ENCODE measurements around the gene EFCAB6.

The EFCAB6 gene

DNA sequence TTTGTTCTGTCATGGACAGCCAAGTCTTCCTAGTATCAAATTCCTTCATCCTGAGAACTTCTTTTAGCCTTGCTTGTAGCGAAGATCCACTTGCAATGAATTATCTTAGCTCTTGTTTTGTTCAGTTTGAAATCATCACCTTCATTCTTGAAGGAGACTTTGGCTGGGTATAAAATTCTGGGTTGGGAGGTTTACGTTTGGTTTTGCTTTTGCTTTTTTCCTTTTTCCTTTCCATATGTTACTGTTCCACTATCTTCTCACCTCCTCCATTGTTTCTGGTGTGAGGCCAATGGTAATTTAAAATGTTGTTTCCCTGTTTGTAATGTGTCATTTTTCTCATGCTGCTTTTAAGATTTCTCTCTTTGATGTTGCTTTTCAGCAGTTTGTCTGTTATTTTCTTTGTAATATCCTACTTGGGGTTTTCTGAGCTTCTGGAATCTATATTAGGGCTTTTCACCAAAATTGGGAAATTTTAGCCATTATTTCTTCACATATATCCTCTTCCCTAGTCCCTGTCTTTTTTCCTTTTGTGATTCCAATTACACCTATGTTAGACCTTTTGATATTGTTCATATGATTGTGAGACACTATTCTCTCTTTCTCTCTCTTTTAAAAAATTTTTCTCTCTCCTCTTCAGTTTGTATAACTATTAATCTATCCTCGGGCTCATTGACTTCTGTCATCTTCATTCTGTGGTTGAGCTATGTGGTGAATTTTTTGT is 172.7 kb downstream of the EFCAB6 start:
- no peak for TF ChIP-seq POLR2A (IDR thresholded peaks at IDR 0.05; ENCODE audit: low read depth, low read length)
- TF ChIP-seq PAX5 (IDR thresholded peaks at IDR 0.05; ENCODE audit: insufficient read depth, low read length, severe bottlenecking) = no peak
- TF ChIP-seq POU2F2 (IDR thresholded peaks at IDR 0.05; ENCODE audit: low read depth, low read length) = no peak
- TF ChIP-seq TAF1 (IDR thresholded peaks at IDR 0.05; ENCODE audit: low read depth, low read length) = no peak
- TF ChIP-seq SPI1 (IDR thresholded peaks at IDR 0.05; ENCODE audit: low read depth, low read length) = no peak
- TF ChIP-seq POLR2AphosphoS5 (IDR thresholded peaks at IDR 0.05; ENCODE audit: low read depth, low read length) = no peak
- no peak for FAIRE-seq

DNA sequence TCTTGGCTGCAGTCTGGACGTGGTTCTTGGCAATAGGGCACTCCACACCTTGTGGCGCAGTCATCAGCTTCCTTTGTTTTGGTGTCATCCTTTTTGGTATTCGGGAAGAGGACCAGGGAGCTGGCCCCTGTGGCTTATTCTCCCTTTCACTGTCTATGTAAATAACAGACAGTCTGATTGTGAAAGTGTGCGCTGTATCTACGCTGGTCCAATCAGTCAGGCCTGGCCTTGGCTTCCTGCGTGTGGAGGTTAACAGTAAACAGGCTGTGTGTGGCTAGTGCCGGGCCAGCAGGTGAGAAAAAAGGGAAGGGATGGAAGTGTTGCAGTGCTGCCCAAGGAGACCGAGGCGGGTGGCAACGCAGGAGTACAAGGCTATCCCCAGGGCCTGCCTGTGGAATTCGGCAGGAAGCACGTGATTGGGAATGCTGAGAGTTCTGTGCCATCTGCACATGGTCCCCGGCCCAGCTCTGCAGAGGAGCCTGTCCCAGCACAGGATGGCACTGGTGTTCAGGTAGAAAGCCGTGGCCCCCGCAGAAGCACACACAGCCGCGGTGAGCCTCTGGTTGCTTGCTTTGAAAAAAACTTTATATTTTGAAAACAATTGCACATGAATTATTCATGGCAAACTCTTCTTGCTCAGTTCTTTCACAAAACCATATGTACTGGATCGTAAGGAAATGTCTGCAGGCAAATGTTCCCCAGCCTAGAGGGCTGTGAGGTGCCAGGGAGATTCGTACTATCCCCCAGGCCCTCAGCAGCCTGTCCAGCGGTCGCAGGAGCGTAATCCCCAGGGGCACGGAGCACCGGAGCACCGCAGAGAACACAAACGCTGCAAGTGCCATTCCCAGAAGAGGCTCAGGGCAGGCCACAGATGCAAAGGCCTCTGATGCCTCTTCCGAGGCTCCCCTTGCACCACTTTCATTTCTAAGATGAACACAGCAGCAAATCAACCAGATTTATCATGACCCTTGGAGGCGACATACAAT is 174.5 kb downstream of the EFCAB6 start:
- TF ChIP-seq POLR2A (IDR thresholded peaks at IDR 0.05; ENCODE audit: low read depth, low read length) (no peak), SPI1 (IDR thresholded peaks at IDR 0.05; ENCODE audit: low read depth, low read length) (no peak), POLR2AphosphoS5 (IDR thresholded peaks at IDR 0.05; ENCODE audit: low read depth, low read length) (no peak), POU2F2 (IDR thresholded peaks at IDR 0.05; ENCODE audit: low read depth, low read length) (no peak), TAF1 (IDR thresholded peaks at IDR 0.05; ENCODE audit: low read depth, low read length) (no peak), PAX5 (IDR thresholded peaks at IDR 0.05; ENCODE audit: insufficient read depth, low read length, severe bottlenecking) (no peak)
- FAIRE-seq = no peak
- no peak for DNase-seq (ENCODE audit: insufficient read length, low spot score)

More for the DNA sequence above, 172.7 kb downstream of the EFCAB6 start:
- no peak for DNase-seq (ENCODE audit: insufficient read length, low spot score)

DNA sequence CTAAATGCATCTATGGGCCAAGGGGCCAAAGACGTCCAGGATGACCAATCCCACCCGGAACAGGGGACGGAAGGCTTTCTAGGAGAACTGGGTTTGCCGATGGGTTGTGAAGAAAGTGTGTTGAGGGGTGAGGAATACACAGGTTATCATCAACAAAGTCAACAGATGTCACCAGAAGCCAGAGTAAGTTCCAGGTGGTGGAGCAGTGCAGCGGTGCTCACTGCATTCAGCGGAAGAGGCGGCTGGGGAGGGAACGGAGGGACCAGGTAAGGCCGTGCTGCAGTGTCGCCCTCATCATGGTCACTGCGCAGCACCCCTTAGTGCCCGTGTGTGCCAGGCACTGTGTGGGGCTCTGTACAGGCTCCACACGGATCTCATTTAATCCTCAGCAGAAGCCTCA is 176.0 kb downstream of the EFCAB6 start:
- DNase-seq (ENCODE audit: insufficient read length, low spot score) (no peak), FAIRE-seq (no peak)
- TF ChIP-seq PAX5 (IDR thresholded peaks at IDR 0.05; ENCODE audit: insufficient read depth, low read length, severe bottlenecking) = no peak
- no peak for TF ChIP-seq POU2F2 (IDR thresholded peaks at IDR 0.05; ENCODE audit: low read depth, low read length)
- no peak for TF ChIP-seq POLR2AphosphoS5 (IDR thresholded peaks at IDR 0.05; ENCODE audit: low read depth, low read length)
- no peak for TF ChIP-seq SPI1 (IDR thresholded peaks at IDR 0.05; ENCODE audit: low read depth, low read length)
- no peak for TF ChIP-seq POLR2A (IDR thresholded peaks at IDR 0.05; ENCODE audit: low read depth, low read length)
- no peak for TF ChIP-seq TAF1 (IDR thresholded peaks at IDR 0.05; ENCODE audit: low read depth, low read length)

DNA sequence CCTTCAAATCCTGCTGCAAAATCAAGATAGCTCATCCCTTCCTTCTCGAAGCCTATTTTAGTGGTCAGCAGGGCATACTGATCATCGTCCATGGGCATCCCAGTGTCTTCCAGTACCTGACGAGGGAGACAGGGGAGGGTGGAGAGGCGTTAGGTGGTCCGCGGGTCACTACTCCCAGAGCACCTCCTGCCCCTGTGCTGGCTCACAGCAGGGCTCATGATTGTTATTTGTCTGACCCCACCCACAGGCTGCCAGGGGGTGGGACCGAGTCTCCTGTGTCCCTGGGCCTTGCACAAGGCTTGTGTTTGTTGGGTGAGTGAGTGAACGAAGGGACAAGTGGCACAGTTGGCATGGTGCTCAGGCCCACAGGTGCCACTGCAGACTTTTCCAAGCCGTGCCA is 177.0 kb downstream of the EFCAB6 start:
- no peak for DNase-seq (ENCODE audit: insufficient read length, low spot score)
- TF ChIP-seq POLR2A (IDR thresholded peaks at IDR 0.05; ENCODE audit: low read depth, low read length) (no peak), TAF1 (IDR thresholded peaks at IDR 0.05; ENCODE audit: low read depth, low read length) (no peak), POU2F2 (IDR thresholded peaks at IDR 0.05; ENCODE audit: low read depth, low read length) (no peak), PAX5 (IDR thresholded peaks at IDR 0.05; ENCODE audit: insufficient read depth, low read length, severe bottlenecking) (no peak), POLR2AphosphoS5 (IDR thresholded peaks at IDR 0.05; ENCODE audit: low read depth, low read length) (no peak), SPI1 (IDR thresholded peaks at IDR 0.05; ENCODE audit: low read depth, low read length) (no peak)
- no peak for FAIRE-seq

DNA sequence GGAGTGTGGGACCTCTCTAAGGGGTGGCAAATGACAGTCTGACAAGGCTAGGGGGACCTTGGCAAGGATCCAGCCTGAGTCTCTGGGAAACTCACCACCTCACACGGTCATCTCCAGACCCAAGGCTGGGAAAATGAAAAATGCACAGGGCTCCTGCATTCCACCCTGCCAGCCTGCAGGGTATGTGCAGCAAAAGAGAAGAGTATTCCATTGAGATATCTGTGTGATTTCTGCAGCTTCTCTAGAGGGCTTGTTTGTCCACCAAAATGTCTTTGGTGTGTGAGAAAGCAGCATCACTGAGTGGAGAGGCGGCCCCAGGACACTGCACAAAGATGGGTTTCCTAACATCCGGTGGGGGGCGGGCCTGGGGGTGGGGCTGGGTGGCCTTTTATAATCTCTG is 177.8 kb downstream of the EFCAB6 start:
- FAIRE-seq = no peak
- DNase-seq (ENCODE audit: insufficient read length, low spot score) = no peak
- no peak for TF ChIP-seq POU2F2 (IDR thresholded peaks at IDR 0.05; ENCODE audit: low read depth, low read length)
- no peak for TF ChIP-seq POLR2AphosphoS5 (IDR thresholded peaks at IDR 0.05; ENCODE audit: low read depth, low read length)
- TF ChIP-seq SPI1 (IDR thresholded peaks at IDR 0.05; ENCODE audit: low read depth, low read length) = no peak
- no peak for TF ChIP-seq POLR2A (IDR thresholded peaks at IDR 0.05; ENCODE audit: low read depth, low read length)
- TF ChIP-seq TAF1 (IDR thresholded peaks at IDR 0.05; ENCODE audit: low read depth, low read length) = no peak
- no peak for TF ChIP-seq PAX5 (IDR thresholded peaks at IDR 0.05; ENCODE audit: insufficient read depth, low read length, severe bottlenecking)

DNA sequence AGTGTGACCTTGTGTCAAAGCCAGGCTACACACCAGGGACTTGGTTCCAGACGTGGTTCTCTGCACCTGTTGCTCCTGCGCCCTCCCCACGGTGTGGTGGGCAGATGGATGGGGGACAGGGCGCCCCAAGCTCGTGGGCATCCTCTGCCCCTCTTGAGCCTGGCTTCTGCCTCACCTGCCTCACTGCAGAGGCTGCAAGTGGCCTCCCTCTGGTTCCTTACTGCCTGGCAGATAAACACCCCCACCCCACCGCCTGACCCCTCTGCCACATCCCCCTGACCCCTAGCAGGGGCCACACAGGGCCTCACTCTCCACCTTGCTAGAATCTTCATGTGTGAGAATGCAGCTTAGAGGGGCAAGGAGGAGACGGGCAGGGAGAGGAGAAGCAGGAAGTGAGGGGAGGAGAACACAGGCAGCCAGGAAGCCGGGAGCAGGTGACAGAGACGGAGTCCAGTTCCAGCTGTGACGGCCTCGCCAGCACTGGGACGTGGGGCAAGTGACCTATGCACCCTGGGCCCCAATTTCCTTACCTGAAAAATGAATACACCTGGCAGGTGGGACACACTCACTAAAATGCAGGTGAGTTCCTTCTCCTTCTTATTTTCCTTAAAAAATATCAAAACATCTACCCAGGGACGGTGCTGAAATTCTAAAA is 178.3 kb downstream of the EFCAB6 start:
- FAIRE-seq (no peak), DNase-seq (ENCODE audit: insufficient read length, low spot score) (no peak)
- TF ChIP-seq POU2F2 (IDR thresholded peaks at IDR 0.05; ENCODE audit: low read depth, low read length) = no peak
- TF ChIP-seq PAX5 (IDR thresholded peaks at IDR 0.05; ENCODE audit: insufficient read depth, low read length, severe bottlenecking) = no peak
- no peak for TF ChIP-seq SPI1 (IDR thresholded peaks at IDR 0.05; ENCODE audit: low read depth, low read length)
- TF ChIP-seq POLR2AphosphoS5 (IDR thresholded peaks at IDR 0.05; ENCODE audit: low read depth, low read length) = no peak
- TF ChIP-seq TAF1 (IDR thresholded peaks at IDR 0.05; ENCODE audit: low read depth, low read length) = no peak
- TF ChIP-seq POLR2A (IDR thresholded peaks at IDR 0.05; ENCODE audit: low read depth, low read length) = no peak

DNA sequence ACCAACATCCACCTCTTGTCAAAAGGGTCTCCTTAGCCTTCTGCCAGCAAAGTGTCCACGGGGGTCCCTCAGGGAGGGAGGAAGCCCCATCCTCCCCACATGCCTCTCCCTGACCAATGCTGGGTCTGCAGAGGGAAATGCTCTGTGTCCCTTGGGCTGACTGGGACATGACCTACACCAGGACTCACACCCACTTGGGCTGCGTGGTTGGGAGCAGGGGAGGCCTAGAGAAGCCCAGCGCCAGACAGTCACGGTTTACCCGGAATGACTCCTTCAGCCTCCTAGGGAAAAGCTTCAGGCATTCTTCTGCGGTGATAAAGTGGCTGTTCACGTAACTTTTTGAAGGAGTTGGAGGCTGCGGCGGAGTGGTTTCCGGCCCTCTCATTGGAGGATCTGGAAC is 180.3 kb downstream of the EFCAB6 start:
- DNase-seq (ENCODE audit: insufficient read length, low spot score) = no peak
- TF ChIP-seq PAX5 (IDR thresholded peaks at IDR 0.05; ENCODE audit: insufficient read depth, low read length, severe bottlenecking) (no peak), SPI1 (IDR thresholded peaks at IDR 0.05; ENCODE audit: low read depth, low read length) (no peak), TAF1 (IDR thresholded peaks at IDR 0.05; ENCODE audit: low read depth, low read length) (no peak), POU2F2 (IDR thresholded peaks at IDR 0.05; ENCODE audit: low read depth, low read length) (no peak), POLR2AphosphoS5 (IDR thresholded peaks at IDR 0.05; ENCODE audit: low read depth, low read length) (no peak), POLR2A (IDR thresholded peaks at IDR 0.05; ENCODE audit: low read depth, low read length) (no peak)
- FAIRE-seq = no peak

DNA sequence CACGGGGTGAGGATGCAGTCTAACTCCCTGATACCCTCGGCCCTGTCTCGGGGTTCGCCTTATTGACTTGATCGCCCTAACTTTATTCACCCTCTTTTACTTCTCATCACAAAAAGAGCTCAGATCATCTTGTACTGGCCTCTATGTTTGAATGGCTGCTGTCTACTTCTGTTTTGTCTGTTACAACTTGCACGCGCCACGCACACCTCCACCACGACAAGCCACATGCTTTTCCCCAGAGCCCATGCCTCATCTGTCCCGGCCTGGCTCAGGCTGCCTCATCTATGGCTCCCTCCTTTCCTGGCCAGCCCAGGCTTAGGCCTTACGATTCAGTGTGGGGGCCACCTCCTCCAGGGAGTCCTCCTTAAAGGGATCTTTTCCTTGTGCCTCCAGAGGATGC is 180.9 kb downstream of the EFCAB6 start:
- FAIRE-seq (no peak), DNase-seq (ENCODE audit: insufficient read length, low spot score) (no peak)
- TF ChIP-seq POLR2AphosphoS5 (IDR thresholded peaks at IDR 0.05; ENCODE audit: low read depth, low read length) (no peak), PAX5 (IDR thresholded peaks at IDR 0.05; ENCODE audit: insufficient read depth, low read length, severe bottlenecking) (no peak)

DNA sequence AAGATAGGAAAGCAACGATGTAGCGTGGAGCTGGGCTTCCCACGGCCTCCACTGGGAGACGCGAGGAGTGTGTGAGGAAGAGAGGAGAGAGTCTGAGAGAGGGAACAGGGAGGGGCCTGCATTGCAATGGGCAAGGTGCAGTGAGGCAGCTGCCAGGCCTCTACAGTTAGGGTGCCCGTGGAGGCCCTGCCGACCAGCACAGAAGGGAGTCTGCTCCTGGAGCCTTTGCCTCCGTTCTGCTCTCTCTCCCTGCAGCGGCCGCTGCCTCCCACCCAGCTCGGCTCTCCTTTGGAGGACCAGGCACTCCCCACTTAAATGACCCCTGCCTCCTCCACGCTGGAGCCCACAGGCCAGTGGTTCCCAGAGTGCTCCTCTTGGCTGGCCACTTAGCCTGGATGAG is 181.7 kb downstream of the EFCAB6 start:
- TF ChIP-seq PAX5 (IDR thresholded peaks at IDR 0.05; ENCODE audit: insufficient read depth, low read length, severe bottlenecking) (no peak), POLR2AphosphoS5 (IDR thresholded peaks at IDR 0.05; ENCODE audit: low read depth, low read length) (no peak), POU2F2 (IDR thresholded peaks at IDR 0.05; ENCODE audit: low read depth, low read length) (no peak), POLR2A (IDR thresholded peaks at IDR 0.05; ENCODE audit: low read depth, low read length) (no peak), SPI1 (IDR thresholded peaks at IDR 0.05; ENCODE audit: low read depth, low read length) (no peak), TAF1 (IDR thresholded peaks at IDR 0.05; ENCODE audit: low read depth, low read length) (no peak)
- DNase-seq (ENCODE audit: insufficient read length, low spot score) (no peak), FAIRE-seq (no peak)

Data from GM12891 (cell line).